GM19239 (cell line): Measurements from ENCODE around the gene OTOA.
"Not testable (repeated sequence)": the region's sequence is repeated elsewhere in the genome, so short reads cannot be mapped to it uniquely, and the experiment has no call there.

Experiments used
- DNase-seq: peaks from one replicate; pipeline ENCODE4 v3.0.0; 2011; ENCODE audit warnings: low spot score; ENCODE audit not compliant: insufficient read length
- FAIRE-seq: peaks from 2 replicates; lab custom pipeline; 2011; peaks lifted over from hg19 to GRCh38; lab: Jason Lieb, UNC

The OTOA gene

GRCh38 chr16:21773207-21773553 is 109.4 kb downstream of the OTOA start:
- not testable (repeated sequence) for DNase-seq, FAIRE-seq

- not testable (repeated sequence) for FAIRE-seq, DNase-seq
Measured at GRCh38 chr16:21780525-21780924, 116.8 kb downstream of the OTOA start.

GRCh38 chr16:21790506-21790905 is 126.7 kb downstream of the OTOA start:
- DNase-seq, FAIRE-seq: not testable (repeated sequence)

- not testable (repeated sequence) for FAIRE-seq, DNase-seq
Measured at GRCh38 chr16:21793310-21793709, 129.5 kb downstream of the OTOA start.

- DNase-seq, FAIRE-seq: not testable (repeated sequence)
Measured at GRCh38 chr16:21798601-21799000, 134.8 kb downstream of the OTOA start.

GRCh38 chr16:21801538-21802374 is 138.0 kb downstream of the OTOA start:
- DNase-seq, FAIRE-seq: not testable (repeated sequence)

GRCh38 chr16:21802375-21802663 is 138.6 kb downstream of the OTOA start:
- FAIRE-seq, DNase-seq: not testable (repeated sequence)
